ENCODE results near the gene KLHDC8A. TPM values are rescaled to one million over a fixed set of nuclear protein-coding genes. Genes with fewer than 3 reads are reported as not detected.
"Not testable (repeated sequence)": the region's sequence is repeated elsewhere in the genome, so short reads cannot be mapped to it uniquely, and the experiment has no call there.

Gene KLHDC8A
- total RNA-seq, 1 experiment from 2014 or later: not detected

DNA sequence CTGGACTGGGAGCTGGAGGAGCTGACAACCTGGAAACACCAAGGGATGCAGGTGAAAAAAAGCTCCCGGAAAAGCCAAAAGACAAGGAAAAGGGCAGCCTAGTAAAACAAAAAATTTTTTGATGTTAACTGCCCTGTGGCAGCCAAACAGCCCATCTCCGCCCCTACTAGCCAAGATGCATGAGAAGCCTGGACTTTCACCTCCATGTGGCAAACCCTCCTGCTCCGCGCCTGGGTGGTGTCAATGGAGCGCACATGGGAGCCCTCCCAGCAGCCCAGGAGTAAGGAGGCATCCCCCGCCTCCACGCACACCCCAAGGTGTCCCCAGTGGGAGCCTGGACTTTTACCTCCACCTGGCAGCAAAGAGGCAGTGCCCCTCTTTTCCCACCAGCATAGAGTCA, 34.7 kb upstream of the KLHDC8A start:
- Mint-ChIP-seq H3K36me3 (ENCODE audit: insufficient read depth, unreplicated experiment) (no peaks in the 10 kb centered on the region), H3K9me3 (ENCODE audit: unreplicated experiment) (no peaks in the 10 kb centered on the region), H3K27me3 (ENCODE audit: insufficient read depth, unreplicated experiment) (peaks cover 52% of the 10 kb centered on the region), H3K4me3 (ENCODE audit: unreplicated experiment) (no peak overlapping the region), H3K27ac (ENCODE audit: low read depth, unreplicated experiment) (no peak overlapping the region), H3K4me1 (ENCODE audit: insufficient read depth, unreplicated experiment) (no peaks in the 10 kb centered on the region)
- no TSS peak for BruUV-seq (replicated peaks)
- intact Hi-C loops (cut with micrococcal nuclease): no loop called here
- CTCF ChIA-PET: interaction anchor here (0.6 to 24.9 kb wide), 7 partner anchors 15 to 586 kb away, joined by 3 to 207 read pairs (median 6); no protein-coding TSS in a partner anchor
- POLR2A ChIA-PET: no interaction called here
- DNase-seq (ENCODE audit: unreplicated experiment): no peak
- no peak for TF ChIP-seq CTCF (IDR thresholded peaks at IDR 0.05; ENCODE audit: unreplicated experiment)

- Mint-ChIP-seq H3K36me3 (ENCODE audit: insufficient read depth, unreplicated experiment) (no peaks in the 10 kb centered on the region), H3K9me3 (ENCODE audit: unreplicated experiment) (no peaks in the 10 kb centered on the region), H3K4me1 (ENCODE audit: insufficient read depth, unreplicated experiment) (no peaks in the 10 kb centered on the region), H3K27me3 (ENCODE audit: insufficient read depth, unreplicated experiment) (peaks cover 32% of the 10 kb centered on the region), H3K4me3 (ENCODE audit: unreplicated experiment) (no peak overlapping the region), H3K27ac (ENCODE audit: low read depth, unreplicated experiment) (no peak overlapping the region)
- no TSS peak for BruUV-seq (replicated peaks)
- CTCF ChIA-PET: interaction anchor here (0.6 to 24.9 kb wide), 10 partner anchors 9 to 141 kb away, joined by 3 to 207 read pairs (median 6); no protein-coding TSS in a partner anchor
- POLR2A ChIA-PET: interaction anchor here (1.2 to 2.6 kb wide), 3 partner anchors 9 to 35 kb away, joined by 3 to 7 read pairs (median 4); no protein-coding TSS in a partner anchor
- DNase-seq (ENCODE audit: unreplicated experiment): no peak
- intact Hi-C loops (cut with micrococcal nuclease): no loop called here
- TF ChIP-seq CTCF (IDR thresholded peaks at IDR 0.05; ENCODE audit: unreplicated experiment): no peak
Observed at GRCh38 chr1:205387845-205388244, 31.1 kb upstream of the KLHDC8A start.

GRCh38 chr1:205382990-205383389, 26.3 kb upstream of the KLHDC8A start:
- H3K9me3 Mint-ChIP-seq (ENCODE audit: unreplicated experiment); H3K4me1 Mint-ChIP-seq (ENCODE audit: insufficient read depth, unreplicated experiment); H3K4me3 Mint-ChIP-seq (ENCODE audit: unreplicated experiment); DNase-seq (ENCODE audit: unreplicated experiment); H3K36me3 Mint-ChIP-seq (ENCODE audit: insufficient read depth, unreplicated experiment); H3K27ac Mint-ChIP-seq (ENCODE audit: low read depth, unreplicated experiment); H3K27me3 Mint-ChIP-seq (ENCODE audit: insufficient read depth, unreplicated experiment); BruUV-seq (replicated peaks); intact Hi-C loops (cut with micrococcal nuclease): not testable (repeated sequence)
- CTCF ChIA-PET: interaction anchor here (1.0 to 24.9 kb wide), 6 partner anchors 14 to 209 kb away, joined by 3 to 207 read pairs (median 10); no protein-coding TSS in a partner anchor
- POLR2A ChIA-PET: interaction anchor here (0.6 to 2.5 kb wide), 5 partner anchors 8 to 154 kb away, joined by 3 to 13 read pairs (median 4); no protein-coding TSS in a partner anchor

- no TSS peak for BruUV-seq (replicated peaks)
- Mint-ChIP-seq H3K27ac (ENCODE audit: low read depth, unreplicated experiment) (no peak overlapping the region), H3K4me3 (ENCODE audit: unreplicated experiment) (no peak overlapping the region), H3K9me3 (ENCODE audit: unreplicated experiment) (no peaks in the 10 kb centered on the region), H3K27me3 (ENCODE audit: insufficient read depth, unreplicated experiment) (no peaks in the 10 kb centered on the region), H3K4me1 (ENCODE audit: insufficient read depth, unreplicated experiment) (no peaks in the 10 kb centered on the region), H3K36me3 (ENCODE audit: insufficient read depth, unreplicated experiment) (no peaks in the 10 kb centered on the region)
- no peak for TF ChIP-seq CTCF (IDR thresholded peaks at IDR 0.05; ENCODE audit: unreplicated experiment)
- intact Hi-C loops (cut with micrococcal nuclease): no loop called here
- ChIA-PET CTCF (interaction anchor here (0.7 to 24.9 kb wide), 7 partner anchors 14 to 539 kb away, joined by 3 to 207 read pairs (median 4); no protein-coding TSS in a partner anchor), POLR2A (interaction anchor here (0.6 to 2.5 kb wide), 4 partner anchors 7 to 155 kb away, joined by 3 to 13 read pairs (median 4); no protein-coding TSS in a partner anchor)
- no peak for DNase-seq (ENCODE audit: unreplicated experiment)
Observed at GRCh38 chr1:205382561-205382960, 25.8 kb upstream of the KLHDC8A start.
